CD14-positive monocyte (primary cell): ENCODE results near the gene PCDH15. TPM values are rescaled to one million over a fixed set of nuclear protein-coding genes. Genes with fewer than 3 reads are reported as not detected.

Experiments
- DNase-seq, 3 donors: peaks; one replicate each; pipeline ENCODE4 v3.0.0-alpha.2; 2011 to 2022
- H2AFZ ChIP-seq: 2 replicates; pipeline ENCODE4 v1.6.0; 2012; ENCODE audit warnings: mild to moderate bottlenecking, low read depth, low read length, inconsistent platforms; ENCODE audit not compliant: insufficient read depth, poor library complexity, severe bottlenecking
- H3K27ac ChIP-seq, 2 donors: 1 replicate in 1 of 2; 2 replicates in 1 of 2; pipeline ENCODE4 v1.5.1; 2012 to 2013; ENCODE audit warnings: low read length in 2 of 2, control low read depth in 1 of 2, inconsistent platforms in 1 of 2, low read depth in 1 of 2, mild to moderate bottlenecking in 1 of 2
- H3K27me3 ChIP-seq, 2 donors: one replicate each; pipeline versions ENCODE4 v1.6.0 to v1.6.1; 2011 to 2013; ENCODE audit warnings: low read length in 2 of 2; ENCODE audit not compliant: control insufficient read depth in 2 of 2, insufficient read depth in 2 of 2
- H3K36me3 ChIP-seq, 2 donors: replicated peaks in 1 of 2; 1 replicate in 1 of 2; 2 replicates in 1 of 2; pipeline versions ENCODE4 v1.5.1 to v1.6.1; 2012 to 2013; ENCODE audit warnings: low read length in 2 of 2, control low read depth in 1 of 2, inconsistent platforms in 1 of 2, mild to moderate bottlenecking in 1 of 2; ENCODE audit not compliant: insufficient read depth in 2 of 2, control insufficient read depth in 1 of 2
- H3K4me1 ChIP-seq, 2 donors: 1 replicate in 1 of 2; 2 replicates in 1 of 2; pipeline versions ENCODE4 v1.5.1 to v1.6.1; 2012 to 2013; ENCODE audit warnings: low read length in 2 of 2, control low read depth in 1 of 2, inconsistent platforms in 1 of 2, mild to moderate bottlenecking in 1 of 2, moderate library complexity in 1 of 2; ENCODE audit not compliant: insufficient read depth in 2 of 2, control insufficient read depth in 1 of 2
- H3K4me2 ChIP-seq: replicated peaks from 2 replicates; pipeline ENCODE3; 2012; ENCODE audit warnings: low read length, moderate library complexity, mild to moderate bottlenecking; ENCODE audit not compliant: poor library complexity, severe bottlenecking; ENCODE audit errors: extremely low read depth
- H3K4me3 ChIP-seq, 3 experiments: fragments of 200-600 bp in 1 of 3; sonication (generic) in 1 of 3; replicated peaks in 1 of 3; 1 replicate in 2 of 3; 2 replicates in 1 of 3; pipeline ENCODE4 v1.5.1; 2011 to 2013; ENCODE audit warnings: low read length in 3 of 3, mild to moderate bottlenecking in 3 of 3, control low read depth in 2 of 3, low read depth in 2 of 3, inconsistent platforms in 1 of 3, moderate library complexity in 1 of 3
- H3K79me2 ChIP-seq: 2 replicates; pipeline ENCODE4 v1.6.0; 2012; ENCODE audit warnings: mild to moderate bottlenecking, control low read depth, inconsistent platforms, low read length, moderate library complexity; ENCODE audit not compliant: insufficient read depth
- H3K9ac ChIP-seq: 2 replicates; pipeline ENCODE4 v1.6.0; 2017; ENCODE audit warnings: low read length, mild to moderate bottlenecking; ENCODE audit not compliant: insufficient read depth, poor library complexity, severe bottlenecking
- H3K9me3 ChIP-seq, 2 donors: replicated peaks in 1 of 2; 1 replicate in 1 of 2; 2 replicates in 1 of 2; pipeline versions ENCODE4 v1.5.1 to v1.6.1; 2012 to 2013; ENCODE audit warnings: low read length in 2 of 2, control low read depth in 1 of 2; ENCODE audit not compliant: control insufficient read depth in 1 of 2, insufficient read depth in 1 of 2
- H4K20me1 ChIP-seq: 2 replicates; pipeline ENCODE4 v1.6.0; 2012; ENCODE audit warnings: mild to moderate bottlenecking, low read length, control low read depth, moderate library complexity; ENCODE audit not compliant: insufficient read depth
- H3K27ac Mint-ChIP-seq, 7 donors: one replicate each; pipeline ENCODE4 v1.8.0; 2020; ENCODE audit warnings: mild to moderate bottlenecking in 7 of 7, mixed read lengths in 7 of 7, moderate library complexity in 6 of 7, inconsistent platforms in 2 of 7
- H3K27me3 Mint-ChIP-seq, 3 donors: one replicate each; pipeline ENCODE4 v1.8.0; 2021 to 2022; ENCODE audit warnings: low read depth in 3 of 3, mild to moderate bottlenecking in 3 of 3, mixed read lengths in 3 of 3, moderate library complexity in 3 of 3, inconsistent platforms in 1 of 3
- H3K36me3 Mint-ChIP-seq, 2 donors: one replicate each; pipeline ENCODE4 v1.8.0; 2020; ENCODE audit warnings: mixed read lengths in 2 of 2, inconsistent platforms in 1 of 2, mild to moderate bottlenecking in 1 of 2
- H3K4me1 Mint-ChIP-seq: one replicate; pipeline ENCODE4 v1.8.0; 2020; ENCODE audit warnings: mild to moderate bottlenecking, mixed read lengths
- H3K4me3 Mint-ChIP-seq, 2 donors: one replicate each; pipeline ENCODE4 v1.8.0; 2020; ENCODE audit warnings: mild to moderate bottlenecking in 2 of 2, mixed read lengths in 2 of 2, moderate library complexity in 1 of 2
- H3K9me3 Mint-ChIP-seq, 7 donors: one replicate each; pipeline ENCODE4 v1.8.0; 2020 to 2022; ENCODE audit warnings: mixed read lengths in 7 of 7, mild to moderate bottlenecking in 6 of 7, moderate library complexity in 6 of 7, inconsistent platforms in 2 of 7
- WGBS: methylation state at CpG from one replicate; pipeline ENCODE4 v1.1.5; 2013; ENCODE audit warnings: missing lambda C conversion rate; ENCODE audit not compliant: insufficient coverage; 5-methylcytosine and 5-hydroxymethylcytosine counted together
- intact Hi-C, 2 donors: fragments of 100-400 bp; cut with micrococcal nuclease; formaldehyde crosslinking; loops; one replicate each; pipeline versions ENCODE4 v1.15.0 to v1.15.1; 2023
- polyA plus RNA-seq, 3 donors: library from polyadenylated mRNA; depleted of rRNA in 1 of 3; unstranded in 2 of 3; stranded (reverse) in 1 of 3; fragments of 300-500 nt in 2 of 3; fragments of >200 nt in 1 of 3; fragmentation: Illumina TruSeq in 2 of 3; gene quantifications; 1 replicate in 2 of 3; 2 replicates in 1 of 3; pipeline ENCODE4 v1.2.3, GENCODE V29; 2012 to 2021
- TF ChIP-seq, protein P1 (sequence below): fragments of 200-600 bp; IDR thresholded peaks from one replicate; pipeline ENCODE4 v1.8.0; 2022; ENCODE audit warnings: antibody characterized with exemption, mild to moderate bottlenecking

The PCDH15 gene
- polyA plus RNA-seq, 3 donors = not detected

DNA sequence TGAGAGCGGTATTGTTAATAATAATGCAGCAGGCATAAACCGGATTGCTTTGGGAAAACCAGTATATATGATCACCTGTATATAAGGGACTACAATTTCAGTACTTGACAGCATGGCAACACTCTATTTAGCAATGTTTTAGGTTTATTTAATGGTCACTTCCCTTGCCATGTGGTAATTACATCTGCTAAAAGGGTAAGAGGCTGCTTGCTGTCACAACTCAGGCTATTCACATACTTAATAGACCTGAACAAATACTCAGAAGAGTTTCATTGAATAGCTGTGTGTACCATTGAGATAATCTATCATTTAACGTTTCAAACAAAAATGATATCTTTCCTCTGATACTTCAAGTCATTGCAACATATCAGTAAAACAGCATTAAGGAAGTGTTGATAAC, 90.1 kb downstream of the PCDH15 start:
- H3K4me3 ChIP-seq = no peak overlapping the region
- no peaks in the 10 kb centered on the region for H4K20me1 ChIP-seq
- peaks cover 0 to 3% (median 0%) of the 10 kb centered on the region in 7 donors for H3K9me3 Mint-ChIP-seq
- DNase-seq = no peak
- no peak overlapping the region for H3K4me2 ChIP-seq
- H3K4me3 Mint-ChIP-seq = no peak overlapping the region
- no peaks in the 10 kb centered on the region for H3K4me1 ChIP-seq
- intact Hi-C loops = no loop called here
- no CpG with 5 or more reads among the region's 3 CpGs for WGBS
- H3K27ac Mint-ChIP-seq = no peak overlapping the region
- H3K36me3 Mint-ChIP-seq = no peaks in the 10 kb centered on the region
- no peaks in the 10 kb centered on the region for H3K36me3 ChIP-seq
- H3K4me1 Mint-ChIP-seq = no peaks in the 10 kb centered on the region
- H3K9me3 ChIP-seq = peaks cover under 1 to 4% of the 10 kb centered on the region in 2 donors
- no peak overlapping the region for H3K9ac ChIP-seq
- H3K27me3 Mint-ChIP-seq = no peaks in the 10 kb centered on the region
- no peaks in the 10 kb centered on the region for H3K27me3 ChIP-seq
- no peak overlapping the region for H3K27ac ChIP-seq
- TF ChIP-seq, protein P1, sequence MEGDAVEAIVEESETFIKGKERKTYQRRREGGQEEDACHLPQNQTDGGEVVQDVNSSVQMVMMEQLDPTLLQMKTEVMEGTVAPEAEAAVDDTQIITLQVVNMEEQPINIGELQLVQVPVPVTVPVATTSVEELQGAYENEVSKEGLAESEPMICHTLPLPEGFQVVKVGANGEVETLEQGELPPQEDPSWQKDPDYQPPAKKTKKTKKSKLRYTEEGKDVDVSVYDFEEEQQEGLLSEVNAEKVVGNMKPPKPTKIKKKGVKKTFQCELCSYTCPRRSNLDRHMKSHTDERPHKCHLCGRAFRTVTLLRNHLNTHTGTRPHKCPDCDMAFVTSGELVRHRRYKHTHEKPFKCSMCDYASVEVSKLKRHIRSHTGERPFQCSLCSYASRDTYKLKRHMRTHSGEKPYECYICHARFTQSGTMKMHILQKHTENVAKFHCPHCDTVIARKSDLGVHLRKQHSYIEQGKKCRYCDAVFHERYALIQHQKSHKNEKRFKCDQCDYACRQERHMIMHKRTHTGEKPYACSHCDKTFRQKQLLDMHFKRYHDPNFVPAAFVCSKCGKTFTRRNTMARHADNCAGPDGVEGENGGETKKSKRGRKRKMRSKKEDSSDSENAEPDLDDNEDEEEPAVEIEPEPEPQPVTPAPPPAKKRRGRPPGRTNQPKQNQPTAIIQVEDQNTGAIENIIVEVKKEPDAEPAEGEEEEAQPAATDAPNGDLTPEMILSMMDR = no peak
- H2AFZ ChIP-seq = no peak overlapping the region
- H3K79me2 ChIP-seq = no peaks in the 10 kb centered on the region

DNA sequence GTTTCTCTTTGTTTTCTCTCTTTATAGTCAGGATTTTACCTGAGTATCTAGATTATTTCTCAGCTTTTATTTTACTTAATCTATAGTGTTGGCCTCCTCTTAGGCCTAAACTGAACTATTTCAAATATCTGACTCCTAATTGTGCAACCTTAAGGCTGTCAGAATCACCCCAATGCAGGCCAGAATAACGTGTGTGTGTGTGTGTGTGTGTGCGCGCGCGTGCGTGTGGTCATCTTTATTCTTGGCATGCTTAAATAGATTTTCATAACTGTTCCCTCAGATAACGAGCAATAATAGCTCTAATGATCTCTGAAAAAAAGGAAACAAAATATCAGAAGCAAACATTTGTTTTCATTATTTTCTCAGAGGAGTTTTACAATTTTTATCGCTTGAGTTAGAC, 92.4 kb downstream of the PCDH15 start:
- H3K9me3 Mint-ChIP-seq = peaks cover 0 to 3% (median 0%) of the 10 kb centered on the region in 7 donors
- WGBS = no CpG with 5 or more reads among the region's 8 CpGs
- Histone ChIP-seq H2AFZ (no peak overlapping the region), H3K27ac (no peak overlapping the region), H3K4me3 (no peak overlapping the region), H3K9me3 (no peaks in the 10 kb centered on the region), H3K36me3 (no peaks in the 10 kb centered on the region), H3K27me3 (no peaks in the 10 kb centered on the region), H3K9ac (no peak overlapping the region), H3K4me1 (no peaks in the 10 kb centered on the region), H4K20me1 (no peaks in the 10 kb centered on the region), H3K79me2 (no peaks in the 10 kb centered on the region), H3K4me2 (no peak overlapping the region)
- no peak overlapping the region for H3K27ac Mint-ChIP-seq
- H3K4me1 Mint-ChIP-seq = no peaks in the 10 kb centered on the region
- no peak for DNase-seq
- TF ChIP-seq, protein P1 = no peak
- H3K27me3 Mint-ChIP-seq = no peaks in the 10 kb centered on the region
- no peak overlapping the region for H3K4me3 Mint-ChIP-seq
- intact Hi-C loops = no loop called here
- no peaks in the 10 kb centered on the region for H3K36me3 Mint-ChIP-seq
